Measurements from ENCODE around the gene VSX1. TPM values are rescaled to one million over a fixed set of nuclear protein-coding genes. Genes with fewer than 3 reads are reported as not detected.

Gene VSX1
- total RNA-seq, 1 donor from 2014 or later = not detected

DNA sequence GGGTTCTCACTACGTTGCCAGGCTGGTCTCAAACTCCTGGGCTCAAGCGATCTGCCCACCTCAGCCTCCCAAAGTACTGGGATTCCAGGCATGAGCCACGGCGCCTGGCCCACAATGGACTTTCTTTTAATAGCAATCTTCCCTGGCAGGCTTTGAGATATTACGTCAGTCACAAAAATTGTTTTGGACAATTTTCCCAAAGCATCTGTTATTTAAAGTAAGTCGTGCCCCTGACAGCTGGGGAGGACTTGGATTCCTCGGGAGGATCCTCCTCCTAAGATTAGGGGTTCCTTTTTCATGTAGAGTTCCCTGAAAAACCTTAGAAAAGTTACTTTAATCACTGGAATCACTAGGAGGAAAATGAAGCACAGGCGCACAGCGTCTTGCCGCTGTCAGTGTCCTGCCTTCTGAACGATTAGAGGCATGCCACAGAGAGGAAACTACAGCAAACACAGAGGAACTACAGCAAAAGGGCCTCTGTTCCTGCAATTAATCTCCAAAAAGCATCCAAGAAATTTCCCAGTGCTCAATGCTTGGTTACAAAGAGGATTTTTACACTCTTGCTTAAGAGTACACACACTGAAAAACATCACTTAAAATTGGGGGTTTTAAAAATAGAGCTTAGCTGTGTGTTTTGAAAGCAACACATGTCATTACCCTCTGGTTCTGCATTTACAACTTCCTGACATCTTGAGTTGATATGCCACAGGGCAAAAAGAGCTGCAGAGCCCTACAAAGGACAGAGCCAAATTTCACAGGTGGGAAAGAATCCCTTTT lies 28.5 kb downstream of the VSX1 start:
- DNase-seq = no peak
- no peak overlapping the region for H3K4me3 Mint-ChIP-seq (ENCODE audit: unreplicated experiment)
- no peaks in the 10 kb centered on the region for H3K4me1 Mint-ChIP-seq (ENCODE audit: low read depth, unreplicated experiment)
- H3K27ac Mint-ChIP-seq (ENCODE audit: unreplicated experiment) = no peak overlapping the region
- peaks cover 7% of the 10 kb centered on the region for H3K9me3 Mint-ChIP-seq (ENCODE audit: unreplicated experiment)
- no peaks in the 10 kb centered on the region for H3K36me3 Mint-ChIP-seq (ENCODE audit: unreplicated experiment)
- H3K27me3 Mint-ChIP-seq (ENCODE audit: unreplicated experiment) = peaks cover 7% of the 10 kb centered on the region
- TF ChIP-seq, protein P1, sequence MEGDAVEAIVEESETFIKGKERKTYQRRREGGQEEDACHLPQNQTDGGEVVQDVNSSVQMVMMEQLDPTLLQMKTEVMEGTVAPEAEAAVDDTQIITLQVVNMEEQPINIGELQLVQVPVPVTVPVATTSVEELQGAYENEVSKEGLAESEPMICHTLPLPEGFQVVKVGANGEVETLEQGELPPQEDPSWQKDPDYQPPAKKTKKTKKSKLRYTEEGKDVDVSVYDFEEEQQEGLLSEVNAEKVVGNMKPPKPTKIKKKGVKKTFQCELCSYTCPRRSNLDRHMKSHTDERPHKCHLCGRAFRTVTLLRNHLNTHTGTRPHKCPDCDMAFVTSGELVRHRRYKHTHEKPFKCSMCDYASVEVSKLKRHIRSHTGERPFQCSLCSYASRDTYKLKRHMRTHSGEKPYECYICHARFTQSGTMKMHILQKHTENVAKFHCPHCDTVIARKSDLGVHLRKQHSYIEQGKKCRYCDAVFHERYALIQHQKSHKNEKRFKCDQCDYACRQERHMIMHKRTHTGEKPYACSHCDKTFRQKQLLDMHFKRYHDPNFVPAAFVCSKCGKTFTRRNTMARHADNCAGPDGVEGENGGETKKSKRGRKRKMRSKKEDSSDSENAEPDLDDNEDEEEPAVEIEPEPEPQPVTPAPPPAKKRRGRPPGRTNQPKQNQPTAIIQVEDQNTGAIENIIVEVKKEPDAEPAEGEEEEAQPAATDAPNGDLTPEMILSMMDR (IDR thresholded peaks at IDR 0.05; ENCODE audit: partially characterized antibody, unreplicated experiment) = no peak

- DNase-seq = no peak
- peaks cover 7% of the 10 kb centered on the region for H3K9me3 Mint-ChIP-seq (ENCODE audit: unreplicated experiment)
- H3K4me1 Mint-ChIP-seq (ENCODE audit: low read depth, unreplicated experiment) = no peaks in the 10 kb centered on the region
- TF ChIP-seq, protein P1 (IDR thresholded peaks at IDR 0.05; ENCODE audit: partially characterized antibody, unreplicated experiment) = no peak
- H3K4me3 Mint-ChIP-seq (ENCODE audit: unreplicated experiment) = no peak overlapping the region
- no peaks in the 10 kb centered on the region for H3K36me3 Mint-ChIP-seq (ENCODE audit: unreplicated experiment)
- peaks cover 7% of the 10 kb centered on the region for H3K27me3 Mint-ChIP-seq (ENCODE audit: unreplicated experiment)
- no peak overlapping the region for H3K27ac Mint-ChIP-seq (ENCODE audit: unreplicated experiment)
These were observed 29.4 kb downstream of the VSX1 start for GRCh38 chr20:25052255-25053194.

GRCh38 chr20:25051386-25052155 lies 30.4 kb downstream of the VSX1 start:
- no peaks in the 10 kb centered on the region for H3K36me3 Mint-ChIP-seq (ENCODE audit: unreplicated experiment)
- no peak overlapping the region for H3K4me3 Mint-ChIP-seq (ENCODE audit: unreplicated experiment)
- no peaks in the 10 kb centered on the region for H3K4me1 Mint-ChIP-seq (ENCODE audit: low read depth, unreplicated experiment)
- peaks cover 8% of the 10 kb centered on the region for H3K27me3 Mint-ChIP-seq (ENCODE audit: unreplicated experiment)
- no peak for DNase-seq
- TF ChIP-seq, protein P1 (IDR thresholded peaks at IDR 0.05; ENCODE audit: partially characterized antibody, unreplicated experiment) = no peak
- H3K27ac Mint-ChIP-seq (ENCODE audit: unreplicated experiment) = no peak overlapping the region
- H3K9me3 Mint-ChIP-seq (ENCODE audit: unreplicated experiment) = peaks cover 7% of the 10 kb centered on the region

GRCh38 chr20:25050501-25051350 lies 31.2 kb downstream of the VSX1 start:
- Mint-ChIP-seq H3K4me1 (ENCODE audit: low read depth, unreplicated experiment) (no peaks in the 10 kb centered on the region), H3K27me3 (ENCODE audit: unreplicated experiment) (peaks cover 6% of the 10 kb centered on the region), H3K9me3 (ENCODE audit: unreplicated experiment) (peaks cover 2% of the 10 kb centered on the region), H3K27ac (ENCODE audit: unreplicated experiment) (no peak overlapping the region), H3K36me3 (ENCODE audit: unreplicated experiment) (no peaks in the 10 kb centered on the region), H3K4me3 (ENCODE audit: unreplicated experiment) (no peak overlapping the region)
- TF ChIP-seq, protein P1 (IDR thresholded peaks at IDR 0.05; ENCODE audit: partially characterized antibody, unreplicated experiment) = no peak
- DNase-seq = no peak

All from glutamatergic neuron (in vitro differentiated cells).